GM19397 (cell line): ENCODE data around the gene OR5D14.

Source experiments
- ATAC-seq: cut with Tn5 transposase; IDR thresholded peaks from one replicate; pipeline ENCODE4 v1.9.1; 2021; ENCODE audit warnings: mild to moderate bottlenecking, moderate library complexity; ENCODE audit not compliant: unreplicated experiment

The OR5D14 gene

DNA sequence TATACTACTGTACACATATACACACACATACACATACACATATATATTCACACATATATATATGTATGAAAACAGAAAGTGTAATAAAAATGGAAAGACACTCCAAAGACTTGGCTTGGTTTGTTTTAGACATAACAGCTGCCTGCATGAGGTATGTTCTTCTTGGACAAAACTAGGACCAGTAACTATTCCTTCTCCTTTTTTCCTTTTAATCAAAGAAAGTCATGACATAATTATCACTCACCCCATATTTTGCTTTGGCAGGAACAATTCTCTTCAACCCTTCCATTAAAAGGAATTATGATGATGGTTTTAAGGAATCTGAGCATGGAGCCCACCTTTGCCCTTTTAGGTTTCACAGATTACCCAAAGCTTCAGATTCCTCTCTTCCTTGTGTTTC lies at the start of gene OR5D14:
Gene OR5D14, plus strand, starts transcription at position 301 of the 400 bp plus-strand sequence. Its CDS starts 0 bp downstream, at position 301.
- no peak for ATAC-seq

- no peak for ATAC-seq
Observed at GRCh38 chr11:55773138-55773537, 22.2 kb upstream of the OR5D14 start, which contains the start of gene OR5D13. Gene OR5D13 (plus strand): TSS chr11:55773438. CDS start chr11:55773438, 0 bp downstream.

GRCh38 chr11:55791606-55792005 lies 3.8 kb upstream of the OR5D14 start:
- ATAC-seq = no peak

DNA sequence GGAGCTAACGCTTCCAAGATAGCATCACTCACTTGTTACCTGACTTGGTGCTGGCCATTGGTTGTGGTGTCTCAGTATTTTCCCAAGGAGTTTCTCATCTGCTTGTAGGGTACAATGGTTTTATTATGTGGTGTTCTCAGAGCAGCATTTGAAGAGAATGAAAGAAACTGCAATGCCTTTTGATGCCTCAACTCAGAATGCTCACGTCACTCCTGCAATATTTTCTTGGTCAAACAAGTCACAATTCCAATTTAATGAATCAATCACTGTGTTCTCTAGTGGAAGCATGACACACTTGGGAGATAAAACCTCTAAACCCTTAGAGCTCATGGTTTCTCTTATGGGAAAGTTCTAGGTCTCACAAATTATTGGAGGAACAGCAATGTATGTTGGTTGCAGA lies 2.0 kb upstream of the OR5D14 start:
- no peak for ATAC-seq

GRCh38 chr11:55806248-55806647 lies 10.9 kb downstream of the OR5D14 start:
- ATAC-seq = no peak

- ATAC-seq = no peak
Observed at GRCh38 chr11:55811067-55811466, 15.7 kb downstream of the OR5D14 start, which contains the start of gene OR5L1. Gene OR5L1 (plus strand): TSS chr11:55811367. CDS start chr11:55811467, 100 bp downstream.

DNA sequence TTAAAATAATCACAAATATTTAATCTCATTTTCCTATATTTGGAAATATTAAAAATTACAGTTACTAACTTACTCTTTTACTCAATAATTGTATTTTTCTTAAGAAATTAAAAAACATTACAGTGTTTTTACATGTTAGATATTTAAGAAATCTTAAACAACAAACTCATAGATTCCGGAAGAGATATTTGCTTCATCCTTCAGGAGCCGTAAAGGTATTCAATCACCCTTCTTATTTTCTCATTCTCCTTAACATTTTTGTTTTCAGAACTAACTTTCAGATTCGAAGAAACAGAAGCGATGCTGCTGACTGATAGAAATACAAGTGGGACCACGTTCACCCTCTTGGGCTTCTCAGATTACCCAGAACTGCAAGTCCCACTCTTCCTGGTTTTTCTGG lies 24.0 kb downstream of the OR5D14 start, which contains the start of gene OR5D18:
Gene OR5D18, plus strand, starts transcription at position 301 of the 400 bp plus-strand sequence. Its CDS starts 0 bp downstream, at position 301.
- ATAC-seq = no peak

GRCh38 chr11:55826919-55827318 lies 31.6 kb downstream of the OR5D14 start, which contains the start of gene OR5L2:
Gene OR5L2 (plus strand): TSS chr11:55827219. CDS start chr11:55827219, 0 bp downstream.
- ATAC-seq = no peak

- no peak for ATAC-seq
Observed at GRCh38 chr11:55838452-55838851, 43.1 kb downstream of the OR5D14 start, which contains the start of gene OR5D16. Gene OR5D16 (plus strand): TSS chr11:55838752. CDS start chr11:55838752, 0 bp downstream.
